ENCODE measurements around the gene PLEKHF1. TPM values are rescaled to one million over a fixed set of nuclear protein-coding genes. Genes with fewer than 3 reads are reported as not detected.
A peak's percentile ranks its signal among the peaks of the same experiment; 100 is the strongest.

Gene PLEKHF1
- total RNA-seq, 1 experiment from 2014 or later: 5.5 TPM

GRCh38 chr19:29715701-29716581 lies 50.7 kb downstream of the PLEKHF1 start (continued):
- no peak for TF ChIP-seq REST (IDR thresholded peaks at IDR 0.05; ENCODE audit: low read depth)
- no peak for TF ChIP-seq SIN3A (IDR thresholded peaks at IDR 0.05; ENCODE audit: low read depth)
- TF ChIP-seq TCF7L2 (IDR thresholded peaks at IDR 0.05; ENCODE audit: borderline replicate concordance, extremely low read depth, insufficient read depth, insufficient read length): no peak
- TF ChIP-seq EZH2phosphoT487 (IDR thresholded peaks at IDR 0.05; ENCODE audit: borderline replicate concordance): no peak

- Histone ChIP-seq H3K9ac (ENCODE audit: low read length) (no peak overlapping the region), H3K36me3 (ENCODE audit: control insufficient read depth in 1 of 2, insufficient read depth in 2 of 2, low read length in 2 of 2) (no peaks in the 10 kb centered on the region), H3K4me1 (ENCODE audit: control insufficient read depth in 1 of 2, insufficient read depth in 2 of 2, low read length in 2 of 2) (peaks cover 10% of the 10 kb centered on the region in 2 experiments), H3K27ac (ENCODE audit: low read depth, low read length) (no peak overlapping the region), H2AFZ (ENCODE audit: low read depth, low read length, poor library complexity, severe bottlenecking) (no peak overlapping the region), H3K27me3 (ENCODE audit: insufficient read depth, low read length) (no peaks in the 10 kb centered on the region), H3K4me3 (replicated peaks in 1 of 2; ENCODE audit: low read depth in 1 of 2, low read length in 2 of 2) (no peak overlapping the region), H3K4me2 (ENCODE audit: low read length) (peak overlapping the region; percentile 97; the same call in 1 of the 2 replicates), H3K79me2 (ENCODE audit: insufficient read depth, low read length) (peaks cover 10% of the 10 kb centered on the region), H4K20me1 (ENCODE audit: insufficient read depth) (no peaks in the 10 kb centered on the region), H3K9me3 (ENCODE audit: control insufficient read depth in 1 of 2, insufficient read depth in 1 of 2, low read depth in 1 of 2, low read length in 2 of 2) (no peaks in the 10 kb centered on the region), H3K9me2 (ENCODE audit: insufficient read depth) (no peaks in the 10 kb centered on the region)
- POLR2A ChIA-PET: no interaction called here
- RAD21 ChIA-PET (ENCODE audit: low non-redundant PET in 1 of 2, low total read pairs in 2 of 2, uncharacterized antibody in 2 of 2, unreplicated experiment in 2 of 2): interaction anchor here (1.0 to 1.4 kb wide), 2 partner anchors 106 to 107 kb away, joined by 6 to 7 read pairs; no protein-coding TSS in a partner anchor
- intact Hi-C loops (cut with micrococcal nuclease): loop anchor here (5.0 kb wide), 1 partner anchor 250 kb away; no protein-coding TSS in a partner anchor
- ATAC-seq (no peak), DNase-seq (ENCODE audit: low read depth, low spot score) (no peak)
- CTCF ChIA-PET: interaction anchor here (0.6 to 2.7 kb wide), 16 partner anchors 9 to 1924 kb away, joined by 3 to 44 read pairs (median 6); partner anchors contain the start of genes PLEKHF1 and POP4
- BruUV-seq (replicated peaks): no TSS peak
- TF ChIP-seq JUND (IDR thresholded peaks at IDR 0.05) (no peak), POLR2A (IDR thresholded peaks at IDR 0.05; ENCODE audit: borderline replicate concordance, extremely low read depth, insufficient read depth, insufficient read length) (no peak), ATF3 (IDR thresholded peaks at IDR 0.05) (no peak), FOSL1 (IDR thresholded peaks at IDR 0.05; ENCODE audit: low read depth) (no peak), YY1 (IDR thresholded peaks at IDR 0.05; ENCODE audit: extremely low read depth, insufficient replicate concordance, low read depth, low read length) (no peak), CTCF (IDR thresholded peaks at IDR 0.05 in 2 of 3, conservative IDR thresholded peaks at IDR 0.05 in 1 of 3; ENCODE audit: borderline replicate concordance in 1 of 3, insufficient read depth in 1 of 3, low read depth in 2 of 3, low read length in 2 of 3) (no peak), RAD21 (IDR thresholded peaks at IDR 0.05; ENCODE audit: low read depth) (no peak), CEBPB (IDR thresholded peaks at IDR 0.05; ENCODE audit: low read depth) (no peak), SIN3A (IDR thresholded peaks at IDR 0.05; ENCODE audit: low read depth) (no peak), ZFX (IDR thresholded peaks at IDR 0.05) (no peak), TCF7L2 (IDR thresholded peaks at IDR 0.05; ENCODE audit: borderline replicate concordance, extremely low read depth, insufficient read depth, insufficient read length) (no peak), REST (IDR thresholded peaks at IDR 0.05; ENCODE audit: low read depth) (no peak)
These were observed 51.8 kb downstream of the PLEKHF1 start for GRCh38 chr19:29717051-29717450.
